B cell (primary cell): Measurements from ENCODE around the gene SPSB3. TPM values are rescaled to one million over a fixed set of nuclear protein-coding genes. Genes with fewer than 3 reads are reported as not detected.

Source experiments
- ATAC-seq: fragments of 200-7000 bp; cut with Tn5 transposase; one replicate; pipeline ENCODE4 v1.10.0; 2021; ENCODE audit warnings: low read depth, mild to moderate bottlenecking, moderate number of reproducible peaks, moderate library complexity
- CTCF ChIA-PET: fragments of 350-600 bp; sonication (Branson Sonifier 250); formaldehyde crosslinking; loops from one replicate; lab custom pipeline; 2021; ENCODE audit warnings: antibody characterized with exemption, inconsistent platforms; lab: Charles Lee
- POLR2A ChIA-PET: fragments of 350-600 bp; sonication (Branson Sonifier 250); formaldehyde crosslinking; loops from one replicate; lab custom pipeline; 2021; ENCODE audit warnings: antibody characterized with exemption; lab: Charles Lee
- DNase-seq: peaks from one replicate; pipeline ENCODE4 v3.0.0; 2013
- H2AFZ ChIP-seq: 2 replicates; pipeline ENCODE4 v1.6.1; 2012; ENCODE audit warnings: mild to moderate bottlenecking, low read depth, low read length; ENCODE audit not compliant: insufficient read depth, poor library complexity, severe bottlenecking
- H3K27ac ChIP-seq, 2 donors: 1 replicate in 1 of 2; 2 replicates in 1 of 2; pipeline ENCODE4 v1.5.1; 2012 to 2013; ENCODE audit warnings: low read length in 2 of 2, mild to moderate bottlenecking in 2 of 2, moderate library complexity in 1 of 2
- H3K27me3 ChIP-seq, 4 experiments: fragments of 200-600 bp in 1 of 4; sonication (generic) in 1 of 4; replicated peaks in 1 of 4; 1 replicate in 2 of 4; 2 replicates in 2 of 4; pipeline versions ENCODE4 v1.6.1 to v1.7.0; 2013 to 2016; ENCODE audit warnings: low read length in 3 of 4, mild to moderate bottlenecking in 2 of 4, mixed read lengths in 1 of 4, moderate library complexity in 1 of 4; ENCODE audit not compliant: insufficient read depth in 4 of 4, control insufficient read depth in 3 of 4; ENCODE audit errors: control extremely low read depth in 1 of 4
- H3K36me3 ChIP-seq, 2 experiments: replicated peaks in 1 of 2; 1 replicate in 1 of 2; 2 replicates in 1 of 2; pipeline versions ENCODE4 v1.6.1 to v1.7.1; 2013; ENCODE audit warnings: low read length in 1 of 2; ENCODE audit not compliant: insufficient read depth in 2 of 2, control insufficient read depth in 1 of 2; ENCODE audit errors: control extremely low read depth in 1 of 2, extremely low read depth in 1 of 2
- H3K4me1 ChIP-seq, 2 donors: fragments of 200-600 bp in 1 of 2; sonication (generic) in 1 of 2; 1 replicate in 1 of 2; 2 replicates in 1 of 2; pipeline versions ENCODE4 v1.5.1 to v1.6.1; 2013 to 2017; ENCODE audit warnings: low read length in 2 of 2; ENCODE audit not compliant: control insufficient read depth in 2 of 2, insufficient read depth in 2 of 2
- H3K4me2 ChIP-seq: replicated peaks from 2 replicates; pipeline ENCODE3; 2012; ENCODE audit warnings: mild to moderate bottlenecking, low read depth, low read length; ENCODE audit not compliant: poor library complexity, severe bottlenecking
- H3K4me3 ChIP-seq, 5 experiments: fragments of 200-600 bp in 1 of 5; sonication (generic) in 1 of 5; 1 replicate in 3 of 5; 2 replicates in 2 of 5; pipeline versions ENCODE4 v1.5.1 to v1.7.0; 2011 to 2016; ENCODE audit warnings: low read length in 4 of 5, mild to moderate bottlenecking in 4 of 5, low read depth in 2 of 5, control low read depth in 1 of 5, moderate library complexity in 1 of 5; ENCODE audit not compliant: insufficient read depth in 1 of 5; ENCODE audit errors: control extremely low read depth in 1 of 5, extremely low read depth in 1 of 5
- H3K79me2 ChIP-seq: fragments of 200-600 bp; sonication (generic); one replicate; pipeline ENCODE4 v1.6.0; 2016; ENCODE audit warnings: low read length; ENCODE audit not compliant: control insufficient read depth, insufficient read depth
- H3K9ac ChIP-seq: fragments of 200-600 bp; sonication (generic); 2 replicates; pipeline ENCODE4 v1.6.1; 2017; ENCODE audit warnings: mild to moderate bottlenecking, low read length, moderate library complexity
- H3K9me3 ChIP-seq, 3 donors: one replicate each; pipeline versions ENCODE4 v1.6.1 to v1.7.1; 2013; ENCODE audit warnings: low read length in 2 of 3; ENCODE audit not compliant: control insufficient read depth in 2 of 3, insufficient read depth in 1 of 3; ENCODE audit errors: control extremely low read depth in 1 of 3
- H4K20me1 ChIP-seq: 2 replicates; pipeline ENCODE4 v1.6.0; 2012; ENCODE audit warnings: mild to moderate bottlenecking, low read length; ENCODE audit not compliant: insufficient read depth, control insufficient read depth, poor library complexity, severe bottlenecking
- H3K27ac Mint-ChIP-seq: one replicate; pipeline ENCODE4 v1.8.0; 2021; ENCODE audit warnings: mixed read lengths
- H3K27me3 Mint-ChIP-seq: one replicate; pipeline ENCODE4 v1.8.0; 2021; ENCODE audit warnings: mixed read lengths
- H3K4me1 Mint-ChIP-seq: one replicate; pipeline ENCODE4 v1.8.0; 2021; ENCODE audit warnings: mixed read lengths
- H3K4me3 Mint-ChIP-seq: one replicate; pipeline ENCODE4 v1.8.0; 2021; ENCODE audit warnings: mixed read lengths
- H3K9me3 Mint-ChIP-seq: one replicate; pipeline ENCODE4 v1.8.0; 2022; ENCODE audit warnings: mixed read lengths; ENCODE audit not compliant: insufficient read depth
- EZH2 ChIP-seq: IDR thresholded peaks from 2 replicates; pipeline ENCODE4 v1.6.1; 2012; ENCODE audit warnings: borderline replicate concordance, low read depth, mild to moderate bottlenecking, moderate library complexity, low read length; ENCODE audit not compliant: insufficient read depth, poor library complexity, severe bottlenecking
- WGBS: methylation state at CpG from one replicate; pipeline ENCODE4 v1.1.5; 2013; ENCODE audit warnings: missing lambda C conversion rate; ENCODE audit not compliant: insufficient coverage; 5-methylcytosine and 5-hydroxymethylcytosine counted together
- intact Hi-C: fragments of 100-400 bp; cut with micrococcal nuclease; formaldehyde crosslinking; loops from one replicate; pipeline ENCODE4 v1.10.0; 2022
- polyA plus RNA-seq: library from polyadenylated mRNA; depleted of rRNA; stranded (reverse); fragments of >200 nt; gene quantifications from 2 replicates; pipeline ENCODE4 v1.2.3, GENCODE V29; 2012
- total RNA-seq, 2 donors: library from RNA; stranded (reverse); fragments of 120-200 nt in 1 of 2; gene quantifications; 1 replicate in 1 of 2; 2 replicates in 1 of 2; pipeline versions ENCODE4 v1.2.3 to v1.2.4, GENCODE V29; 2013 to 2022
- TF ChIP-seq, protein P1 (sequence below): fragments of 200-600 bp; IDR thresholded peaks from one replicate; pipeline ENCODE4 v1.8.0; 2022; ENCODE audit warnings: antibody characterized with exemption, mild to moderate bottlenecking

The SPSB3 gene
- total and polyA plus RNA-seq, 2 donors (not counting 1 experiment from before 2014, with no cell fraction given): 91.2 to 264 TPM

DNA sequence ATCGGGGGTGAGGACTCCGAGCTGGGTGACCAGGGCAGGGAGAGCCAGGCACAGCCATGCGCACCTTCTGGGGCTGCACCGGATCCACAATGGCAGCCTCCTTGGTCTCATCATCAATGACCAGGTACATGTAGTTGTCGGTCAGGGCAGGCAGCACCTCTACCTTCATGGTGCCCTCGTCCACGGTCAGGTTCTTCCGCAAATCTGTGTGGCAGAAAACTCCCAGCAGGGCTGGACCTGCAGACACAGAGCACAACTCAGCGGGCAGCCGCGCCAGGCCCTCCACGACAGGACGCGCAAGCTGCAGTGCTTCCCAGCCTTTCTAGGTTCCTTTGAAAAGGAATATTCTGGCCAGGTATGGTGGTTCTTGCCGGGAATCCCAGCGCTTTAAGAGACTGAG is 40.4 kb upstream of the SPSB3 start:
- ChIA-PET CTCF (no interaction called here), POLR2A (no interaction called here)
- no peak overlapping the region for H3K4me3 ChIP-seq
- no peak overlapping the region for H2AFZ ChIP-seq
- no peak for TF ChIP-seq EZH2
- TF ChIP-seq, protein P1, sequence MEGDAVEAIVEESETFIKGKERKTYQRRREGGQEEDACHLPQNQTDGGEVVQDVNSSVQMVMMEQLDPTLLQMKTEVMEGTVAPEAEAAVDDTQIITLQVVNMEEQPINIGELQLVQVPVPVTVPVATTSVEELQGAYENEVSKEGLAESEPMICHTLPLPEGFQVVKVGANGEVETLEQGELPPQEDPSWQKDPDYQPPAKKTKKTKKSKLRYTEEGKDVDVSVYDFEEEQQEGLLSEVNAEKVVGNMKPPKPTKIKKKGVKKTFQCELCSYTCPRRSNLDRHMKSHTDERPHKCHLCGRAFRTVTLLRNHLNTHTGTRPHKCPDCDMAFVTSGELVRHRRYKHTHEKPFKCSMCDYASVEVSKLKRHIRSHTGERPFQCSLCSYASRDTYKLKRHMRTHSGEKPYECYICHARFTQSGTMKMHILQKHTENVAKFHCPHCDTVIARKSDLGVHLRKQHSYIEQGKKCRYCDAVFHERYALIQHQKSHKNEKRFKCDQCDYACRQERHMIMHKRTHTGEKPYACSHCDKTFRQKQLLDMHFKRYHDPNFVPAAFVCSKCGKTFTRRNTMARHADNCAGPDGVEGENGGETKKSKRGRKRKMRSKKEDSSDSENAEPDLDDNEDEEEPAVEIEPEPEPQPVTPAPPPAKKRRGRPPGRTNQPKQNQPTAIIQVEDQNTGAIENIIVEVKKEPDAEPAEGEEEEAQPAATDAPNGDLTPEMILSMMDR: no peak
- no peak overlapping the region for H3K4me2 ChIP-seq
- Mint-ChIP-seq H3K4me1 (peaks cover 26% of the 10 kb centered on the region), H3K4me3 (no peak overlapping the region), H3K27ac (no peak overlapping the region), H3K27me3 (no peaks in the 10 kb centered on the region), H3K9me3 (no peaks in the 10 kb centered on the region)
- H3K27ac ChIP-seq: no peak overlapping the region
- H3K79me2 ChIP-seq: peaks cover 58% of the 10 kb centered on the region
- peaks cover 0 to 34% of the 10 kb centered on the region in 2 experiments for H3K36me3 ChIP-seq
- WGBS: 98% methylated on average over 15 of the region's 16 CpGs
- DNase-seq (no peak), ATAC-seq (no peak)
- peaks cover 52% of the 10 kb centered on the region for H4K20me1 ChIP-seq
- no peaks in the 10 kb centered on the region for H3K27me3 ChIP-seq
- peaks cover 12 to 16% of the 10 kb centered on the region in 2 donors for H3K4me1 ChIP-seq
- intact Hi-C loops: no loop called here
- H3K9ac ChIP-seq: no peak overlapping the region
- no peaks in the 10 kb centered on the region for H3K9me3 ChIP-seq

DNA sequence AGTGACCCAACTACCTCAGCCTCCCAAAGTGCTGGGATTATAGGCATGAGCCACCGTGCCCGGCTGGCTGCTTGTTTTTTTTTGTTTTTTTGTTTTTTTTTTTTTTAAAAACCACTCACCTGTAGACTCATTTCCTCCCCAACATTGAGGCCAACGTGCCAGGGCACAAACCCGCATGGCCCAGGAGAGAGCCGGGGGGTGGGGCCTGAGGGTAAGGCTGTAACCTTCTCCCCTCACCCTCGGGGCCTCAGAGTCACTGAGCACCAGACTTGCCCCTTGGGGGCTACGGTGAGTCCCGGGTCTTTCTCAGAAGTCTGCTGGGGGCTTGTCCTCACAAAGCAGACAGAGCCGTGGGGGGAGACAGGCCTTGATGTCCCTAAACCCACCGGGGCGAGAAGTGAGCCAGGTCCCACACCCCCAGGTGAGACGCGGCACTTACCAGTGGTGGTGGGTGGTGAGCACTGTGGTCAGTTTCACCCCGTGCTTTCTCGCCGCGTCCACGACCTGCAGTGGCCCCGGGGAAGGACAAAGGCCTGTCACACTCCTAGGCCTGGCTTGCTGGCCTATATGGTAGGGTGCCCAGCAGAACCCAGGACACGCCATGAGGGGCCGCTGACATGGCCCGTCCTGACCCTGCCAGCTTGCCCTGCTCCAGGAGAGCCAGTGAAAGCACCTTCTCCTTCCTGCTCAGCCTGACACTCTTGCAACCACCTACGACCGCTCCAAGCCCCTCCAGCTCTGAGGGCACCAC is 39.7 kb upstream of the SPSB3 start:
- no peak overlapping the region for H3K27ac ChIP-seq
- H3K36me3 ChIP-seq: peaks cover 0 to 39% of the 10 kb centered on the region in 2 experiments
- 93% methylated on average over 22 of the region's 24 CpGs for WGBS
- no peaks in the 10 kb centered on the region for H3K27me3 ChIP-seq
- H3K4me1 Mint-ChIP-seq: peaks cover 18% of the 10 kb centered on the region
- no peak overlapping the region for H3K9ac ChIP-seq
- H3K27ac Mint-ChIP-seq: no peak overlapping the region
- peaks cover 56% of the 10 kb centered on the region for H4K20me1 ChIP-seq
- H3K27me3 Mint-ChIP-seq: no peaks in the 10 kb centered on the region
- H3K9me3 ChIP-seq: no peaks in the 10 kb centered on the region
- H3K9me3 Mint-ChIP-seq: no peaks in the 10 kb centered on the region
- no peak overlapping the region for H3K4me3 ChIP-seq
- POLR2A ChIA-PET: no interaction called here
- intact Hi-C loops: no loop called here
- peaks cover 7 to 10% of the 10 kb centered on the region in 2 donors for H3K4me1 ChIP-seq
- DNase-seq (no peak), ATAC-seq (no peak)
- TF ChIP-seq EZH2: no peak
- TF ChIP-seq, protein P1: no peak
- H3K79me2 ChIP-seq: peaks cover 50% of the 10 kb centered on the region
- H3K4me2 ChIP-seq: no peak overlapping the region
- CTCF ChIA-PET: no interaction called here
- no peak overlapping the region for H3K4me3 Mint-ChIP-seq
- H2AFZ ChIP-seq: no peak overlapping the region
